AG09319 (cell line): Measurements from ENCODE around the gene SV2C.

Experiments
- DNase-seq: peaks from one replicate; pipeline ENCODE4 v3.0.0-alpha.2; 2010; ENCODE audit warnings: low read depth; ENCODE audit errors: extremely low read depth
- CTCF ChIP-seq: IDR thresholded peaks from 2 replicates; pipeline ENCODE4 v1.5.1; 2011; ENCODE audit warnings: low read depth, mild to moderate bottlenecking, inconsistent platforms, low read length, moderate library complexity

Gene SV2C

DNA sequence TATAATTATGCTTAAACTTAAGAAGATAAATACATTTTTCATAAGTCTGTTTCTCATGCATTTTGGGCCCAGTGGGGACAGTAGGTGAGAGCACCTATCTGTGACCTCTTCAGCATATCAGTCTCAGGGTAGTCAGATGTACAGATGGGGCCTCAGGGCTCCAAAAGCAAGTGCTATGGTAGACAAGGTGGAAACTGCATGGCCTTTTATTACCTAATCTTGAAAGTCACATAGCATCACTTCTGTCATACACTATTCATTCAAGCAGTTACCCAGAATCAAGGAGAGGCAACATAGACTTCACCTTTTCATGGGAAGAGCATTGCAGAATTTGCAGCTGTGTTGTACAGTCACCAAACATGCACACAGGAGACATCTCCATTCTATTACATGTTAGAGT is 94.8 kb downstream of the SV2C start:
- no peak for DNase-seq
- TF ChIP-seq CTCF, result no peak

- no peak for DNase-seq
These were observed 95.7 kb downstream of the SV2C start for GRCh38 chr5:76178913-76179312.

DNA sequence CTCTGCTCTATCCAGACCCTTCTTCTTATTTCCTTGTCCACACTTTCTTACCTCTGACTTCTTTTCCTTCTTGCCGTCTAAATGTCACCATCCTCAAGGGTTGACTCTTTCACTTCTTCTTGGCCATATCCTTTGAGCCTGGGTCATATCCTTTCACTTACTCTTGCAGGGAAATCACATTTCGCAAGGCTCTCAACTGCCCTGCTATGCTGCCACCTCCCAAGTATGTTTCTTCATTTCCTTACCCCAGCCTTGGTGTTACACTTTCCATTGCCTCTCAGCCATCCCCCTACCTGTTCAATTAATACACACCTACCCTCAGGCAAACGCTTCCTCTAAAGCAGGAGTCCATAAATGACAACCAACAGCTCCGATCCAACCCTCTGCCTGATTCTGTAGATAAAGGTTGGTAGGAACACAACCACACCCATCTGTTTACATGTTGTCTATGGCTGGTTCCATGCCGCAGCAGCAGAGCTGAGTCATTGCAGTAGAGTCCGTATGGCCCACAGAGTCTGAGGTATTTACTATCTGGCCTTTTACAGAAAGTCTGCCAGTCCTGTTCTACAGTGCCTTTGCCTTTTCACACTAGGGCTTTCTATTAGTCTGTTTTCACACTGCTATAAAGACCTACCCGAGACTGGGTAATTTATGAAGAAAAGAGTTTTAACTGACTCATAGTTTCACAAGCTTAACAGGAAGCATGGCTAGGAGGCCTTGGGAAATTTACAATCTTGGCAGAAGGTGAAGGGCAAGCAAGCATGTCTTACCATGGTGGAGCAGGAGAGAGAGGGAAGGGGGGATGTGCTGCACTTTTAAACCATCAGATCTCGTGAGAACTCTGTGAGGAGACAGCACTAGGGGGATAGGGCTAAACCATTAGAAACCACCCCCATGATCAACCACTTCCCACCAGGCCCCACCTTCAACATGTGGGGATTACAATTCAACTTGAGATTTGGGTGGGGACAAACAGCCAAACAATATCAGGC is 97.9 kb downstream of the SV2C start:
- no peak for TF ChIP-seq CTCF
- no peak for DNase-seq

More at GRCh38 chr5:76178913-76179312, 95.7 kb downstream of the SV2C start:
- TF ChIP-seq CTCF, result no peak

- no peak for DNase-seq
- TF ChIP-seq CTCF, result no peak
These were observed 104.2 kb downstream of the SV2C start for GRCh38 chr5:76187386-76187785.

DNA sequence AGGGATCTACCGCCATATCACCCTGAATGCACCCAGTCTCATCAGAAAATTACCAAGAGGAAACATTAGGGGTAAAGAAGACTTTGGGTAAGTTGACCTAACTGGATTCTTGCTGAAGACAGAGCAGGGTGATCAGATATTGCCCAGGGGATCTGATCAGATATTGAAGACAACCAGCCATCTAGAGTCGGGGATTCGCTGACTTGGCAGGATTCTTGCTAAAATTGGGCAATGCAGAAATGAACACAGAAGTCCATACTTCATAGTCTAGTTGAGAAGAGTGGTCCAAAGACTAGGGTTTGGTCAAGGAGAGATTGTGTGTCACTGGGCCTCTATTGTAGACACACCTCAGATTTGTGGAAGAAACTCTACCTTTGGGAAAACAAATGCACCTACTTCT is 107.2 kb downstream of the SV2C start:
- DNase-seq, result no peak
- no peak for TF ChIP-seq CTCF

DNA sequence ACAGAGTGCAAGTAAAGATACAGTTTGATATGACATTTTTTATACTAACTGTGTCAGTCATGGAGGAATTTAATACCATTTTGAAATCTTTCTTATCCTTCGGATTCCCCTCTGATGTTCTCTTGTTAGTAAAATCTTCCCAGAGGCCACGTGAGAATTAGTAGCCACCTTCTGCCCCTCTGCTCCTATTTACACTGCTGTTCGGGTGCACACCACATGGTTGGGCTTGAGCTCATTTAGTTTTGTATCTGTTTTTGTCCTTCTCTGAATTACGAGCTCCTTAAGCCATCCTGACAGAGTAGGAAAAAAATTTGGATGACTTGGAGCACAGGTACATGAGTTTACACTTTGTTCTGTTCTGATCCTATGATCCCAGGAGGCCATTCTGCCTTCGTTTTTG is 109.7 kb downstream of the SV2C start:
- TF ChIP-seq CTCF, result no peak

GRCh38 chr5:76193635-76194034 is 110.5 kb downstream of the SV2C start:
- DNase-seq, result no peak
- TF ChIP-seq CTCF, result no peak

More for the DNA sequence above, 109.7 kb downstream of the SV2C start:
- DNase-seq, result no peak
